Activated CD8-positive, alpha-beta memory T cell treated with anti-CD3 and anti-CD28 coated beads for 1 hour (primary cell): ENCODE measurements around the gene RNASEH1.
"Not testable (repeated sequence)": the region's sequence is repeated elsewhere in the genome, so short reads cannot be mapped to it uniquely, and the experiment has no call there.

ENCODE experiments used
- DNase-seq, 2 donors: peaks; one replicate each; pipeline ENCODE4 v3.0.0-alpha.2; 2020; ENCODE audit warnings: low read depth in 1 of 2; ENCODE audit errors: extremely low read depth in 1 of 2

RNASEH1 gene

DNA sequence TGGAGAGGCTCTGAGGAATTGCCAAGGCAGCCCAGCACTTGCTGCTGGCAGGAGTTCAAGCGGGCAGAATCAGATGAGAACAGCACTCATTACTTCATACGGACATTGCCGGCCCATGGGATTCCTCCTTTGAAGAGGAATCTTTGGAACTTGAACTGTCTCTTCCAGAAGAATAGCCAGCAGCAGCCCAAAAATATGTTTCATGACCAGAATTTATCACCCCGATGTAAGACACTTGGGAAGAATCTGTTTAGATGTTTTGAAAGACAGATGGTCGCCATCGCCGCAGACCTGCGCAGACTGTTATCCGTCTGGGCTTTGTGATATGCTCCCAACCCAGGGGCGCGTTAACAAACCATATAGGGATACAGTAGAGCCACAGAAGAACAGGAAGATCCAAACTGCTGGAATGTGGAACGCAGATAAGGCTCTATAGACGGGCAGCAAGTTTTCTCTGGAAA, 35.1 kb downstream of the RNASEH1 start:
- DNase-seq: no peak

DNA sequence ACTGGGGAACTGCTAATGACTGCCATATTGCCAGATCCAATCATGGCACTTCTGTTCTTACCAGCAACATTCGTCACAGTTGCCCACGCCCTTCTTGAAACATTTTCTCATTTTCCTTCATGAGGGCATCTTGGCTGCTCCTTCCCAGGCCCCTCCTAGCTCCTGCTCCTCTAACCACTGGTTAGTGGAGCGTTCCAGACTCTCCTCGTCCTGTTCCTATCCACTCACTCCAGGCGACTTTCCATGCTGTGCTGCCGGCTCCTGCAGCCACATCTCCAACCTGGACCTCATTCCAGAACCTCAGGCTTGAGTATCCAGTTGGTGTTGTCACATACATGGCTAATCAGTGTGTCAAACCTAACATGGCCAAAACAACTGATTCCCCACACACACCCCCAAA, 37.5 kb downstream of the RNASEH1 start:
- DNase-seq: no peak

DNA sequence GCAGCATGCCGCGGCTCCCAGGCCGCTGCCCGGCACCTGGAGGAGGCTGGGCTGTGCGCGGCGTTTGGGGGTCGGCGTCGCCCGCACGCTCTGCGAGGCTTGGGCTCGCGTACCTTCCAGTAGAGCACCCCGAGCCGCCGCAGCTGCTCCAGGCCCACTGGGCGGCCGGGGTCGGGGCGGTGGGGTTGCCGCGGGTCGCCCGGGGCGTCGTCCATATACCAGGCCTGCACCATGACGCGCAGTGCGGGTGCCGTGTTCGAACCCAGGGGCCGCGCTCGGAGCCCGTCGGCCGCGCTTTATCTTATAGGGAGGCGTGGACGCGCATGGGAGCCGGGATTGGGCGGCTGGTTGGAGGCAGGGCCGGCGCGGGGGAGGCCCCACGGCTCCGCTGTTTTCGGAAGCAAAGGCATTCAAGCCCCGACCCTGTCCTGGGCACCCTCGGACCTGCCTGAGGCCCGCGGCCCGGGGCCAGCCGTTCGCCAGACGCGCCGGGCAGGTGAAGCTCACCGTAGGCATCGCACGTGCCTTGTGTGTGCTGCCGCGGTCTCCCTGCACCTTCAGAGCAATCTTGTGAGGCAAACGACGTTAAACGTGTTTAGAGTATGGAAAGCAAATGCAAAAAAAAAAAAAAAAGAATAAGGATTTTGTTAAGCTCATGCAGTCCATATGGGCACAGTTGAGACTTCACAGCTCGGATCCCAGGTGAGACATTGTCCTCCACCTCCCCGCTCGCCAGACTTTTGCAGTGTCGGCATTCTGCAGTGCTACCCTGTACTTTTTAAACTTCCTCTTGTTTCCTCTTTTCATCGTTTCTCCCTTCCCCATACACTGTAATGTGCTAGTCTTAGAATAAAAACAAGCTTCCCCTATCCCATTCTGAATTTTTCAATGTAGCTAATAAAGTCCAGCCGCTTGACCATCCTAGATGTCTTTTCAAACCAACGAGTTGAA, 38.6 kb downstream of the RNASEH1 start, which contains the start of gene ADI1:
TSS of gene ADI1 (minus strand) at position 277 of the 951 bp plus-strand sequence. CDS start at position 233, 44 bp downstream.
- peak; percentile 27 to 59 for DNase-seq

DNA sequence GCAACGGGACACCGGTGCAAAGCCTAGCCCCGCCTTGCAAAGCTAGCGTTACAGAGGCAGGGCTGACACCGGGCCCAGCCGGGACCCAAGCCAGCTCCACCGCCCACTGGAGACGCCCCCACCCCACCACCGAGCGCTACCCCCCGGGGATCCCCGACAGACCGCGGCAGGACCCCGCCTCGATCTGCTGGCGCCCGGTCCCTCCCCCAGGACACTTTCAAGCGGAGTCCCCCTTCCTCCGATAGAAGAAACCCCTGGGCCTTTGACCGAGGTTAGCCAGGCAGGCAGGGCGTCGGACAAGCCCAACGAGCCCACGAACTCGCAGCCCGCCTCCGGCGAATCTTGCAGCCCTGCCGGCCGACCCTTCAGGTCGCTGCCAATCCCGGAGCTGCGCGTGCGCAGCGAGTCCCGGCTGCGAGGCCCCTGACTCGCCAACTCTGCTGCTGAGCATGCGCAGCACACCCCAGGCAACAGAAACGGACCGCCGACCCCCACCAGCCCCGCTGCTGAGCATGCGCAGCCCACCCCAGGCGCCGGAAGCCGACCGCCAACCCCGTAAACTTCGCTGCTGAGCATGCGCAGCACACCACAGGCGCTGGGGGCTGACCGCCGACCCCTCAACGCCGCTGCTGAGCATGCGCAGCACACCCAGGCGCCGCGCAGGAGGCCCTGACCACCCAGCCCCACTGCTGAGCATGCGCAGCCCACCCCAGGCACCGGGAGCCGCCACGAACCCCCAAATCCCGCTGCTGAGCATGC, 39.5 kb downstream of the RNASEH1 start:
- DNase-seq: peak; percentile 98

DNA sequence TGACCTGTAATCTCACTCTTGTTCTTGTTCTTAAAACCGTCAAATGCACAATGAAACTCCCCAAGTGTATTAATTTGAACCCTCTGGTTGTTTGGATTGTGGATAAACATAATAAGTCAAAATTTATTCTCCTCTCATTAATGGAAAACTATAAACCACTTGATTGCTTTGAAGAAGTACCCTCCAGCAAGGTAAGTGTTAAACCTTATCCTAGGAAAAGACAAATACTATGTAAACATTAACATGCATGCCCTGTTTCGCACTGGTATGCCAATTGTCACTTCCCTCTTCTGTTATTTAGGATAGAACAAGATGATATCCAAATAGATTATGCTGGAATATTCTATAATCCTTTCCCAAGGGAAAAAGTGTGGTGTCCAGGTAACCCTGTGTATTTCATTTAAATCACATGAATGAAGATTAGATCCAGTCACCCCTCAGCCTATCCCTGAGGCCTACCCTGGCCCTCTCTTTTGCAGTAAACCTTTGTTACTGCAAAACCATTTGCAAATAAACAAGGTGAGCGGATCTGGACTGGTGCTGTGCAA, 40.1 kb downstream of the RNASEH1 start:
- no peak for DNase-seq

DNA sequence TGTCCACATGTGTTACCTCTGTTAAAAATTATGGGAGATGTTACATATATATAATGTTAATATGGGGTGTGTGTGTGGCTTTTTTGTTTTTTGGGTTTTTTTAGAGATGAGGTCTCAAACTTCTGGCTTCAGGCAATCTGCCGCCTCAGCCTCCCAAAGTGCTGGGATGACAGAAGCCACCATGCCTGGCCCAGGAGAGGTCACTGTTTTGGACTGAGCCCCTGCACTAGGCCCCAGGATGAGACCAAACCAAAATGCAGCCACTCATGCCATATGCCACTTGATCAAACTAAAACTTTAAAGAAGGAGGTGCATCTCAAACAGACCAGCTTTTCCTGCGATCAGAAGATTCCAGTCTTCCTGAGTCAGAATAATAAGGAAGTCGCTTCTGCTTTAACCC, 41.3 kb downstream of the RNASEH1 start:
- no peak for DNase-seq

DNA sequence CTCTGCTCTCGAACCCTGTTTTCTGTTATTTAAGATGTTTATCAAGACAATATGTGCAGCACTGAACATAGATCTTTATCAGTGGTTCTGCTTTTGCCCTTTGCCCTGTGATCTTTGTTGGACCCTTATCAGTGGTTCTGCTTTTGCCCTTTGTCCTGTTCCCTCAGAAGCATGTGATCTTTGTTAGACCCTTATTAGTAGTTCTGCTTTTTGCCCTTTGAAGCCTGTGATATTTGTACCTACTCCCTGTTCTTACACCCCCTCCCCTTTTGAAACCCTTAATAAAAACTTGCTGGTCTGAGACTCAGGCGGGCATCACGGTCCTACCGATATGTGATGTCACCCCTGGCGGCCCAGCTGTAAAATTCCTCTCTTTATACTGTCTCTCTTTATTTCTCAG, 42.7 kb downstream of the RNASEH1 start:
- not testable (repeated sequence) for DNase-seq

DNA sequence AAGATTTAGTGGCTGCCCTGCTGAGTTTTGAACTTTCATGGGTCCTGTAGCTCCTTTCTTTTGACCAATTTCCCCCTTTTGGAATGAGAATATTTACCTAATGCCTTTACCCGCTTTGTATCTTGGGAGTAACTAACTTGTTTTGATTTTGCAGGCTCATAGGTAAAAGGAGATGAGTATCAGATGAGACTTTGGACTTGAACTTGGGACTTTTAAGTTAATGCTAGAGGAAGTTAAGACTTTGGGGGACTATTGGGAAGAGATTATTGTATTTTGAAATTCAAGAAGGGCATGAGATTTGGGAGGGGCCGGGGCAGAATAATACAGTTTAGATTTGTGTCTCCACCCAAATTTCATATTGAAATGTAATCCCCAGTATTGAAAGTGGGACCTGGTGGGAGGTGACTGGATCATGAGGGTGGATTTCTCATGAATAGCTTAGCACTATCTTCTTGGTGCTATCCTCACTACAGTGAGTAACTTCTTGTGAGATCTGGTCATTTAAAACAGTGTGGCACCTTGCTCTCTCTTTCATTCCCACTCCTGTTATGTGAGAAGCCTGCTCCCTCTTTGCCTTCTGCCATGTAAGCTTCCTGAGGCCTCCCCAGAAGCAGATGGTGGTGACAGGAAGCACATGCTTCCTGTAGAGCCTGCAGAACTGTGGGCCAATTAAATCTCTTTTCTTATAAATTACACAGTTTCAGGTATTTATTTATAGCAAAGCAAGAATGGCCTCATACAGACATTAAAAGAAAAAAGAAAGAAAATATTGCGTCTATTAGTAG, 44.9 kb downstream of the RNASEH1 start:
- no peak for DNase-seq

DNA sequence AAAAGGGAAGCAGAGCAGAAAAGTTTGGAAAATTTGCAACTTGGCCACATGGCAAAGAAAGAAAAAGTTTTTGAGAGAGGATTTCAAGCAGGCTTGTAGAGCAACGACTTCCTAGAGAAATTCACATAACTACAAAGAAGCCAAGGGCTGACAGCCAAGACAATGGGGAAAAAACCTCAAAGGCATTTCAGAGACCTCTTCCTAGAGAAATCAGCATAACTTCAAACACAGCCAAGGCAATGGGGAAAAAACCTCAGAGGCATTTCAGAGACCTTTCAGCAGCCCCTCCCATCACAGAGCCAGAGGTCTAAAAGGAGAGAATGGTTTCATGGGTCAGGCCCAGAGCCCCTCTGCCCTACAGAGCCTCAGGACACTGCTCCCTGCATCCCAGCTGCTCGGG, 46.0 kb downstream of the RNASEH1 start:
- DNase-seq: no peak

DNA sequence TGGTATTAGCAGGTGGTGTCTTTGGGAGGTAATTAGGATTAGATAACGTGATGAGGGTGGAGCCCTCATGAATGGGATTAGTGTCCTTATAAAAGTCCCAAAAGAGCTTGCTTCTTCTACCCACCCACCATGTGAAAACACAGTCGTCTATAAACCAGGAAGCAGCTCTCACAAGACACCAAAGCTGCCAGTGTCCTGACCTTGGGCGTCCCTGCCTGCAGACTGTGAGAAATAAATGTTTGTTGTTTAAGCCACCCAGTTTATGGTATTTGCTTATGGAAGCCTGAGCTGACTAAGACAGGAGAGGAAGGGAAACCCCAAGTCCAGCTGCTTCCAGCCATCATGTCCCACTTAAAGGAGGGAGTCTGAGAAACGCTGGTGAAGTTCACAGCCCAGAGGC, 52.4 kb downstream of the RNASEH1 start:
- DNase-seq: no peak

DNA sequence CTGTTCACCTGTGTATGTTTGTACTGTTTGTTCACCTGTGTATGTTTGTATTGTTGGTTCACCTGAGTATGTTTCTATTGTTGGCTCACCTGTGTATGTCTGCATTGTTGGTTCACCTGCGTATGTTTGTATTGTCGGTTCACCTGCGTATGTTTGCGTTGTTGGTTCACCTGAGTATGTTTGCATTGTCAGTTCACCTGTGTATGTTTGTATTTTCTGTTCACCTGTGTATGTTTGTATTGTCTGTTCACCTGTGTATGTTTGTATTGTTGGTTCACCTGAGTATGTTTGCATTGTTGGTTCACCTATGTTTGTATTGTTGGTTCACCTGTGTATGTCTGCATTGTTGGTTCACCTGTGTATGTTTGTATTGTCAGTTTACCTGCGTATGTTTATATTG, 53.4 kb downstream of the RNASEH1 start:
- no peak for DNase-seq

DNA sequence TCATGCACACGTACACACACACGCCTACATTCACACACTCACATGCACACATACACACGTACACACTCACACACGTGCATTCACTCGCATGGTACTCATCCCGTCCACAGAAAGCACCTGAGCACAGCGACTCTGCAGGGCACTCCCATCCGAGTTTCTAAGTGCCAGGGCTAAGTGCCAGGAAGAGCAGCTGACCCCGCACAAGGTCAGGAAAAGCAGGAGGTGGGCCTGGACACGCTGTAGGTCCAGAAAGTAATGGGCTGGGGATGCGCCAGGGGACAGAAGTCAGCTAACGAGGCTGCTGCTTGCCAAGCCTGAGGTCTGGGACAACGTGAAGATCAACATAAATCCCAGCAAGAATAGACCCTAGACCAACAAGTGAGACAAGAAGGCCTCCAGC, 54.6 kb downstream of the RNASEH1 start:
- DNase-seq: no peak

DNA sequence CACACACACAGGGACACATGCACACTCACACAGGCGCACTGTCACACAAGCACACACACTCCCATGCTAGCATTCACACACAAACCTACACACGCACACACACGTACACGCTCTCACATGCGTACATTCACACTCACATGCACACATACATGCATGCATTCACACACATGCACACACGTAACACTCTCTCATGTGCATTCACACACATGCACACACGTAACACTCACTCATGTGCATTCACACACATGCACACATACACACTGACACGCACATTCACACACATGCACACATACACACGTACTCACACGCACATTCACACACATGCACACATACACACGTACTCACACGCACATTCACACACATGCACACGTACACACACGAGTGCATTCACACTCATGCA, 55.1 kb downstream of the RNASEH1 start:
- DNase-seq: no peak

DNA sequence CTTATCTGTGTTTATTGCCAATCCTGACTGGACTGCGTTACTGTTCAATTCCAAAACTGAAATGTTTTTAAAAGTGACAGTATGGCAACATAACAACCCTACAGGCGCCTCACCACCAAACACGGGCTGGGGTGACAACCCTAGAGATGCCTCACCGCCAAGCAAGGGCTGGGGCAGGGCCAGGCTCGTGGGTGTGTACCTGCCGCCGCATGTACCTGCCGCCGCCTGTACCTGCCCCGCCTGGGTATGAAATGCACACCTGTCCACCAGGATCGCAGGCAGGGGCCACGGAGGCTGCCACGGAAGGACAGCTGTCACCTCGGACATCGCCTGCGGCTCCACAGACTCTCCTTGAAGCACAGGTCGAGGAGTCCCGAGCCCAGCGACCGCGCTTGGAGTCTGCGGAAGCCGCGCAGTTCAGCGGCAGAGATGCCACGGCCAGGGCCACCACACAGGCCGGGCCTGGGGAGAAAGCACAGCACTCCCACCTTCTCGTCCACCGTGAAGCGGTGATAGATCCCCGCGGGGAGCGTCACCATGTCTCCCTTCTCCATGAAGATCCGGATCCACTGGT, 57.7 kb downstream of the RNASEH1 start:
- DNase-seq: no peak

DNA sequence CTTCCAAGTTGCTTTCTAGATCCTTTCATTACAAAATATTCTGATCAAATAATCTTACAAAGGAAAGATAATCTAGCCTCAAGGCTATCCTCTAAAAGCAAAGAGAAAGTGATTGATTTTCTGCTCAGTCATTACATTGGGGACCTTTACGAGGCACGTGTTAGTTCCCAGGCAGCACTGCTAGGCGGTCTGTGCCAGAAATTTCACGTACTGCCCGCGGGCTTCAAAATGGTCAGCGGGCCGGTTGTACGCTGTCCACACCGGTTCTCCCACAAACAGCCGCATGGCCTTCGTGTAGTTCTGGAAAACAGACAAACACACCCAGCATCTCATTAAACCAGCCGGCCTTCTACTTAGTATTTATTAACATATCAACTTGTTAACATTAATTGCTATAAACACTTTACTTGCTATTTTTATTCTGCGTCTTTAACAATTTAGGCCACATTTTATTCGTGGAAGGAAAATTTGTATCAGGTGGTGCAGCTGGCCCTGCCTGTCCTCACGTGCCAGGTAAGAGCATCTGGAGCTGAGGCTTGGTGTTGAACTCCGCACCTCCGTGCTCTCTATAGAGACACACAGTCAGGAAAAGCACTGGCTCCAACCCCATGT, 59.2 kb downstream of the RNASEH1 start:
- no peak for DNase-seq

DNA sequence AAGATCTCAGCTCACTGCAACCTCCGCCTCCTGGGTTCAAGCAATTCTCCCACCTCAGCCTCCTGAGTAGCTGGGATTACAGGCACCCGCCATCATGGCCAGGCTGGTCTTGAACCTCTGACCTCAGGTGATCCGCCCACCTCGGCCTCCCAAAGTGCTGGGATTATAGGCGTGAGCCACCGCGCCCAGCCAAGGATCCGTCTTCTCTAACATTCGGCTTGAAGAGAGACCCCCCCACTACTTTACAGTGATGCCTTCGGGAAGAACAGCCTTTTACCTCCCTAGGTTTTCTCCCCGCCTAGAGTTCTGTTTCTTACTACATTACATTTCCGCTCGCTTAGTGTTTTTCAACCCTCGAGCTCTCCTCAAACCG, 61.4 kb downstream of the RNASEH1 start:
- not testable (repeated sequence) for DNase-seq
